GM21515 (cell line): ENCODE data around the gene CHKB.

Experiments
- ATAC-seq: cut with Tn5 transposase; IDR thresholded peaks from one replicate; pipeline ENCODE4 v1.9.1; 2021; ENCODE audit not compliant: unreplicated experiment

Gene CHKB

DNA sequence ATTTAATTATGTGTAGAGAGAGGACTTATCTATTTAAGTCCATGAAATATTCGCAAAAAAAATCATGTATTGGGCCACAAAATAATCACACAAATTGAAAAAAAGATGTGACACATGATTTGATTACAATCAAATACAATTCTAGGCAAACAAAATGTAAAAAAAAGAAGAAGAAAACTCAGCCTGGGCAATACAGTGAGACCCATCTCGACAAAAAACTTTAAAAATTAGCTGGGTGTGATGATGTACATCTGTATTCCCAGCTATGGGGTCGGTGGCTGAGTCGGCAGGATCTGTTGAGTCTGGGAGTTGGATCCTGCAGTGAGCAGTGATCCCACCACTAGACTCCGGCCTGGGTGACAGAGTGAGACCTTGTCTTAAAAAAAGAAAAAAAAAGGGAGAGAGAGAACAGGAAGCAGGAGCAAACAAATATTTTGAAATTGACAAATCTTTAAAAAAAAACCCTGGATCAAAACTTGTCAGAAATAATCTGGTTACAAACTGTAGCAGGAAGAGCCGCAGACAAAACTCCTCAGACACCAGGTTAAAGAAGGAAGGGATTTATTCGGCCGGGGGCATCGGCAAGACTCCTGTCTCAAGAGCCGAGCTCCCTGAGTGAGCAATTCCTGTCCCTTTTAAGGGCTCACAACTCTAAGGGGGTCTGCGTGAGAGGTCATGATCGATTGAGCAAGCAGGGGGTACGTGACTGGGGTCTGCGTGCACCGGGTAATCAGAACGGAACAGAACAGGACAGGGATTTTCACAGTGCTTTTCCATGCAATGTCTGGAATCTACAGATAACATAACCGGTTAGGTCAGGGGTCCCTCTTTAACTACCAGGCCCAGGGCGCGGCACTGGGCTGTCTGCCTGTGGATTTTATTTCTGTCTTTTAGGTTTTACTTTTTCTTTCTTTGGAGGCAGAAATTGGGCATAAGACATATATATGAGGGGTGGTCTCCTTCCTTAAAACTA, 49.5 kb downstream of the CHKB start:
- no peak for ATAC-seq

DNA sequence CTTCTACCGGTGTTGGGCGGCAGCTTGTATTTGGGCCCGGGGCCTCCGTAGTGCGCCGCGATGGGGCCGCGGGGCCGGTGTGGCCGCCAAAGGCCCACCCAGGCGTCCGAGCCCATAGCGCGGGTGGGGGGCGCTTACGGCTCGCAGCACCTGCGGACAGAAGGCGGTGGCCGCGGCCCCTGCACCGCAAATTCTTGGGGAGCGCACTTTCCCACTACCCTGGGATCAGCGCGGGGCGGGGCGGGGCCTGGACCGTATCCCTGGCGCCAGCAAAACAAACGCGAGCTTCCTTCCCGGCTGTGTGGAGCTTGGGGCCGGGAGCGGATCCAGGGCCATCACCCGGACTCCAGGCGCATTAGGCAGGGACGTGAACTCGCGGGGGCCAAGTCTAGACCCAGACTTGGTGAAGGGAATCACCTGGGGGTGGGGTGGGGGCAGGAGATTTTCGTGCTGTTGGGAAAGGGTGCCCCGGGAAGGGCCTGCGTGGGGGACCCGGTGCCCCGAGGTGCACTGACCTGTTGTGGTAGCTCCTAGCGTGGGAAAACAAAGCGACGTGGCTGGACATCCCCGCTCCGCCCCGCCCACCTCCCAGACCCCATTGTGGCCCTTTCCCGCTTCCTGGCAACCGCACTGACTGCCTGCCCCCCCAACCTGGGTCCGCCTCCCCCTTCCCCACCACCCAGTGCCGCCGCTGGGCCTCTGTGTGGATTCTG, 50.5 kb downstream of the CHKB start:
- ATAC-seq = no peak

DNA sequence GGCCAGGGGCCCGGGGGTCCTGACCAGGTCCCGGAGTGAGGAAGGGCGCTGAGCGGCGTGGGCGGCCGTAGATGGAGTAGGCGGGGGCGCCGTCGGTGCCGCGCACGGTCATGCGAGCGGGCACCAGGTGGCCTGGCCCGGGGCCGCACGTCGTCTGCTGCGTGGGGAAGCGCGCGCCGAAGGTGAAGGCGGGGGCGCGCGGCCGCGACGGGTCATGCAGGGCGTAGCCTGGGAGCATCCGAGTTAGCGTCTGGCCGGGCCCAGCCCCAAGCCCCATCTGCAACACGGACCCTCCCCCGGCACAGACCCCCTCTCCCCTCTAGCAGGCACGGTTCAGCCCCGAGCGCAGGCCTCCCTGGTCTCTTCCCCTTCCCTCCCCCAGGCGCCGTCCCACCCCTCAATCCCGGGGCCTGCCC, 51.1 kb downstream of the CHKB start:
- ATAC-seq = no peak

DNA sequence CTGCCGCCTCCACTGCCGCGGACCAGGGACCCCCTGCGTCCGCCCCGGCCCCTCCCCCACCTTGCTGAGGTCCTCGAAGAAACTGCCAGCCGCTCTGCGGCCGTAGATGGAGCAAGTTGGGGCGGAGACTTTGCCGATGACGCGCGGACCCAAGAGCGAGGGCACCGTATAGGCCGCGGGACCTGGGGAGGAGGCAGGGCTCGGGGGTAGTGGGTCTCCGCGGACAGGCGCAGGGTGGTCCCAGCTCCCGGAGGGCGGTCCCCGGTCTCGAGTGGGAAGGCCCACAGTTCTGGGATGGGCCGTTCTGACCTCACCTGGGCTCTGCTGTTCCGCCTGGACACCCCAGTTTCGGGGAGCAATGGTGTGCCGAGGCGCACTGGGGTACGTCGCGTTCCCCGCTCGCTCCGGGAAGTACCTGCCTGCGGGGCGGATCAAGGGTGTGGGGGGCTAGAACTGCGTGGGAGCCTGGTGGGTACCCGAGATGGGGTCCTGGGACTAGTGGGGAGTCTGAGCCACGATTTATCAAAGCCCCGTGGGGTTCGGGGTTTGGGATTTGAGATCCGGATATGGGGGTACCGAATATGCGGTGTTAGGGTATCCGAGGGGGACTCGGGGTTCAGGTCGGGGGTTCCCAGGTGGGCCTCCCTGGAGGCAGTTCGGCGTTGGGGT, 51.6 kb downstream of the CHKB start:
- no peak for ATAC-seq

GRCh38 chr22:50530580-50530876, 52.1 kb downstream of the CHKB start:
- ATAC-seq = no peak

- ATAC-seq = peak; percentile 20
Measured at GRCh38 chr22:50529897-50530579, 52.6 kb downstream of the CHKB start, which contains the start of gene TYMP. Gene TYMP (minus strand): TSS chr22:50530012. CDS start chr22:50529709, 303 bp downstream.

- no peak for ATAC-seq
Measured at GRCh38 chr22:50529416-50529896, 53.2 kb downstream of the CHKB start.
